ENCODE results near the gene MORC1. TPM values are rescaled to one million over a fixed set of nuclear protein-coding genes. Genes with fewer than 3 reads are reported as not detected.

The MORC1 gene
- total and polyA plus RNA-seq, 7 donors = not detected

DNA sequence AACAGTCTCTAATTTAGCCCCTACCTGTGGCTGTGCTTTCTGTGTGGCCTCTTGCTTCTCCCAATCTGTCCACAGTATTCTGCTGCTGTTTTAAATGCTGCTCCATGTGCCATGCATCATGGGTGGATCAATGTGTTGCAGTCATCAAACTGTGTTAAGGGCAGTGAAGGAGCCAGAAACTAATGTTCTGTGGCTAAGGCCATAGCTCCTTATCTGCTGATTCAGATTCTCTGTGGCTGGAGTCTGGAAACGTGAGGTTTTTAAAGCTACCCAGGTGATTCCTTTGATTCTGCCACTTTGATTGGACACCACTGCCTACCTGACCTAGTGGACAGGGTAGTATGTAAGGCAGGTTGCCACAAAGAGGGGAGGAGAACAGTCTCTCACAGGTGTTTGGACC lies 44.8 kb downstream of the MORC1 start:
- TF ChIP-seq CTCF (IDR thresholded peaks at IDR 0.05) = no peak
- H3K27me3 ChIP-seq (ENCODE audit: insufficient read depth in 3 of 3, low read length in 2 of 3) = no peaks in the 10 kb centered on the region
- WGBS, 3 donors = 38 to 65% (median 48%) methylated on average over 1 of the region's 1 CpG
- no peaks in the 10 kb centered on the region for H3K9me3 ChIP-seq
- no peak overlapping the region for H3K27ac ChIP-seq
- peaks cover 14% of the 10 kb centered on the region for H3K4me1 ChIP-seq
- DNase-seq (no peak), ATAC-seq (no peak)
- no peaks in the 10 kb centered on the region for H3K36me3 ChIP-seq (ENCODE audit: insufficient read depth in 1 of 2, low read depth in 1 of 2)
- intact Hi-C loops (cut with DNase I) = loop anchor here in 1 of 2 donors (1.0 kb wide), 1 partner anchor 43 kb away; no protein-coding TSS in a partner anchor
- no peak overlapping the region for H3K4me3 ChIP-seq

GRCh38 chr3:109072194-109072593 lies 45.7 kb downstream of the MORC1 start:
- DNase-seq (no peak), ATAC-seq (no peak)
- Histone ChIP-seq H3K4me1 (peaks cover 14% of the 10 kb centered on the region), H3K27me3 (ENCODE audit: insufficient read depth in 3 of 3, low read length in 2 of 3) (no peaks in the 10 kb centered on the region), H3K9me3 (no peaks in the 10 kb centered on the region), H3K27ac (no peak overlapping the region), H3K4me3 (no peak overlapping the region), H3K36me3 (ENCODE audit: insufficient read depth in 1 of 2, low read depth in 1 of 2) (no peaks in the 10 kb centered on the region)
- TF ChIP-seq CTCF (IDR thresholded peaks at IDR 0.05) = no peak
- WGBS, 3 donors = 60 to 74% (median 66%) methylated on average over 7 of the region's 7 CpGs
- intact Hi-C loops (cut with DNase I) = no loop called here

GRCh38 chr3:109071350-109072142 lies 46.4 kb downstream of the MORC1 start:
- Histone ChIP-seq H3K27me3 (ENCODE audit: insufficient read depth in 3 of 3, low read length in 2 of 3) (no peaks in the 10 kb centered on the region), H3K4me1 (peaks cover 14% of the 10 kb centered on the region), H3K4me3 (no peak overlapping the region), H3K9me3 (no peaks in the 10 kb centered on the region), H3K36me3 (ENCODE audit: insufficient read depth in 1 of 2, low read depth in 1 of 2) (no peaks in the 10 kb centered on the region), H3K27ac (no peak overlapping the region)
- intact Hi-C loops (cut with DNase I) = no loop called here
- ATAC-seq (peak in 3 of 4 donors; percentile 36 to 69 (median 64)), DNase-seq (no peak)
- 33 to 48% (median 44%) methylated on average over 4 of the region's 4 CpGs for WGBS, 3 donors
- TF ChIP-seq CTCF (IDR thresholded peaks at IDR 0.05) = no peak

DNA sequence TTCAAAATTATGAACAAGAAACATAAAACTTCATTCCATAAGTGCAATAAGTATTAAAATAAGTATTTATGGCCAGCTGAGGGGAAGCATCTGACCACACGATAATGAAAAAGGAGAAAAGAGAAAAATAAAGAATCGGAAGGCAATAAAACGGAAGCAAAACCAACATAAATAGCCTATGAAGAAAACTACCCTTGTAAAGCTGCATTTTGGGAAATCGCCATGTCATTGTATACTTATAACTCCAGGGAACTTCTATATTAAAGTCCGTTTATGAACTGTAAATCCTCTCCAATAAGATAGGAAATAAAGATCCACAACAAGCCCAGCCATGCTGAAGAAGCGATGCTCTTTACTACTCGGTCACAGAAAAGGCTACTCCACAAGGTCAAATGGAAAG lies 47.7 kb downstream of the MORC1 start:
- H3K4me3 ChIP-seq = no peak overlapping the region
- intact Hi-C loops (cut with DNase I) = no loop called here
- no peak for ATAC-seq
- no peak for TF ChIP-seq CTCF (IDR thresholded peaks at IDR 0.05)
- no peak overlapping the region for H3K27ac ChIP-seq
- no peaks in the 10 kb centered on the region for H3K9me3 ChIP-seq
- no peak for DNase-seq
- 80 to 84% (median 83%) methylated on average over 7 of the region's 7 CpGs for WGBS, 3 donors
- H3K36me3 ChIP-seq (ENCODE audit: insufficient read depth in 1 of 2, low read depth in 1 of 2) = no peaks in the 10 kb centered on the region
- no peaks in the 10 kb centered on the region for H3K27me3 ChIP-seq (ENCODE audit: insufficient read depth in 3 of 3, low read length in 2 of 3)
- peaks cover 14% of the 10 kb centered on the region for H3K4me1 ChIP-seq
